GM13977 (cell line): ENCODE data around the gene CSTF1.
A peak's percentile ranks its signal among the peaks of the same experiment; 100 is the strongest.

Experiments used
- DNase-seq: peaks from one replicate; pipeline ENCODE4 v3.0.0; 2012; ENCODE audit warnings: low spot score
- CTCF ChIP-seq: IDR thresholded peaks from 2 replicates; pipeline ENCODE4 v1.5.1; 2012; ENCODE audit warnings: mild to moderate bottlenecking, control low read depth; ENCODE audit not compliant: insufficient read depth; ENCODE audit errors: extremely low read depth, missing control alignments
- in situ Hi-C: fragments of 300-500 bp; cut with MboI; formaldehyde crosslinking; loops from one replicate; pipeline ENCODE4 v1.12.0; 2022; ENCODE audit warnings: low sequenced_read_pairs, low pct_unique_long_range_greater_than_20kb, mixed read lengths, inconsistent platforms; ENCODE audit not compliant: unreplicated experiment

The CSTF1 gene

GRCh38 chr20:56453352-56453751 lies 60.9 kb downstream of the CSTF1 start:
- no peak for TF ChIP-seq CTCF
- peak; percentile 71 for DNase-seq
- in situ Hi-C loops: no loop called here

GRCh38 chr20:56454754-56455153 lies 62.3 kb downstream of the CSTF1 start:
- DNase-seq: peak; percentile 79
- no peak for TF ChIP-seq CTCF
- in situ Hi-C loops: no loop called here
